PFSK-1 (cell line): ENCODE measurements around the gene KLF11.

Experiments
- POLR2AphosphoS5 ChIP-seq: IDR thresholded peaks from 2 replicates; pipeline ENCODE4 v1.6.1; 2012; ENCODE audit warnings: low read depth, mild to moderate bottlenecking, control low read depth, low read length, moderate library complexity
- TAF1 ChIP-seq: IDR thresholded peaks from 2 replicates; pipeline ENCODE4 v1.6.1; 2012; ENCODE audit warnings: low read length, control low read depth, borderline replicate concordance; ENCODE audit not compliant: insufficient read depth

DNA sequence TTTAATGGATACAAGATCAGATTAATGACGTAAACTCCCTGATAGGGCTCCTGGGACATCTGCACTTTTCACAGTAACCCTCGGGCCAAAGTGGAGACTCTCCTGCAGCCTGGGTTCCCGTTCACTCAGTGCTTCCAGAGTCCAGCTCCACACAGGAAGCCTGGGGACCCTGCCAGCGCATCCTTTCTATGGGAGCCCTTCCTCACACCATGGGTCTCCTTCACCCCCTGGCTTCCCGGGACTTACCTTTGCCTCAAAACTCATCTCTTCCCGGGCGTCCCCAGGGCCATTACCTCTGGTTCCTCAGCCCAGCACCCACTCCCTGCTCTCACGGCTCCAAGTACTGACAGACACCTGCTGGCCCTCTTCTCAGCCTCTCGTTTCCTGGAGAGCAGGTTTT lies 40.7 kb upstream of the KLF11 start:
- no peak for TF ChIP-seq TAF1
- no peak for TF ChIP-seq POLR2AphosphoS5
